PFSK-1 (cell line): ENCODE results near the gene MGAT3.

Experiments used
- FOXP2 ChIP-seq: optimal IDR thresholded peaks from 2 replicates; pipeline ENCODE3; 2011; ENCODE audit warnings: borderline replicate concordance, control low read depth, inconsistent platforms; ENCODE audit not compliant: insufficient read depth; ENCODE audit errors: extremely low read length, extremely low read depth
- POLR2AphosphoS5 ChIP-seq: IDR thresholded peaks from 2 replicates; pipeline ENCODE4 v1.6.1; 2012; ENCODE audit warnings: low read depth, mild to moderate bottlenecking, control low read depth, low read length, moderate library complexity
- REST ChIP-seq, 2 experiments: IDR thresholded peaks; 2 replicates each; pipeline versions ENCODE4 v1.6.1 to v1.8.0; 2011 to 2012; ENCODE audit warnings: low read depth in 2 of 2, low read length in 2 of 2, control low read depth in 1 of 2, inconsistent platforms in 1 of 2, mild to moderate bottlenecking in 1 of 2, moderate library complexity in 1 of 2; ENCODE audit not compliant: insufficient read depth in 1 of 2
- SIN3A ChIP-seq: IDR thresholded peaks from 2 replicates; pipeline ENCODE4 v1.6.1; 2012; ENCODE audit warnings: mild to moderate bottlenecking, low read length, moderate library complexity, borderline replicate concordance; ENCODE audit not compliant: insufficient read depth
- TAF1 ChIP-seq: IDR thresholded peaks from 2 replicates; pipeline ENCODE4 v1.6.1; 2012; ENCODE audit warnings: low read length, control low read depth, borderline replicate concordance; ENCODE audit not compliant: insufficient read depth

Gene MGAT3

GRCh38 chr22:39500101-39500500 lies 43.3 kb downstream of the MGAT3 start:
- TF ChIP-seq REST (IDR thresholded peaks at IDR 0.05; ENCODE audit: insufficient read depth in 1 of 2, low read depth in 2 of 2, low read length in 2 of 2): no peak
- TF ChIP-seq TAF1: no peak
- no peak for TF ChIP-seq SIN3A
- no peak for TF ChIP-seq FOXP2
- TF ChIP-seq POLR2AphosphoS5: no peak

- TF ChIP-seq FOXP2 (no peak), TAF1 (no peak), REST (IDR thresholded peaks at IDR 0.05; ENCODE audit: insufficient read depth in 1 of 2, low read depth in 2 of 2, low read length in 2 of 2) (no peak), POLR2AphosphoS5 (no peak), SIN3A (no peak)
These were observed 44.9 kb downstream of the MGAT3 start for GRCh38 chr22:39501644-39502108.

- no peak for TF ChIP-seq REST (IDR thresholded peaks at IDR 0.05; ENCODE audit: insufficient read depth in 1 of 2, low read depth in 2 of 2, low read length in 2 of 2)
- TF ChIP-seq FOXP2: peak; percentile 70
- TF ChIP-seq TAF1: peak; percentile 66; the same call in 1 of the 2 replicates
- peak; percentile 76 for TF ChIP-seq POLR2AphosphoS5
- TF ChIP-seq SIN3A: 0 out of 2 replicates have a peak, but pooled peaks have one; percentile 39
These were observed 45.4 kb downstream of the MGAT3 start, which contains the start of gene MIEF1 for GRCh38 chr22:39502109-39502788. TSS of gene MIEF1 (plus strand) at chr22:39502290. CDS start at chr22:39511295, 9,005 bp downstream.

- no peak for TF ChIP-seq REST (IDR thresholded peaks at IDR 0.05; ENCODE audit: insufficient read depth in 1 of 2, low read depth in 2 of 2, low read length in 2 of 2)
- no peak for TF ChIP-seq POLR2AphosphoS5
- TF ChIP-seq FOXP2: no peak
- no peak for TF ChIP-seq SIN3A
- TF ChIP-seq TAF1: no peak
These were observed 46.1 kb downstream of the MGAT3 start for GRCh38 chr22:39502789-39503409.

GRCh38 chr22:39503630-39504029 lies 46.8 kb downstream of the MGAT3 start:
- no peak for TF ChIP-seq POLR2AphosphoS5
- no peak for TF ChIP-seq FOXP2
- TF ChIP-seq REST (IDR thresholded peaks at IDR 0.05; ENCODE audit: insufficient read depth in 1 of 2, low read depth in 2 of 2, low read length in 2 of 2): no peak
- no peak for TF ChIP-seq TAF1
- no peak for TF ChIP-seq SIN3A
